GM18951 (cell line): ENCODE results near the gene RPS19BP1.

Experiments used
- POLR2A ChIP-seq: IDR thresholded peaks from 4 replicates; pipeline ENCODE4 v1.6.1; 2011; ENCODE audit warnings: mild to moderate bottlenecking; ENCODE audit not compliant: insufficient read length, insufficient read depth; ENCODE audit errors: extremely low read depth
- in situ Hi-C: fragments of 300-500 bp; cut with MboI; formaldehyde crosslinking; loops from one replicate; pipeline ENCODE4 v1.12.0; 2022; ENCODE audit warnings: low sequenced_read_pairs, mixed read lengths, inconsistent platforms; ENCODE audit not compliant: unreplicated experiment

The RPS19BP1 gene, protein sequence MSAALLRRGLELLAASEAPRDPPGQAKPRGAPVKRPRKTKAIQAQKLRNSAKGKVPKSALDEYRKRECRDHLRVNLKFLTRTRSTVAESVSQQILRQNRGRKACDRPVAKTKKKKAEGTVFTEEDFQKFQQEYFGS

GRCh38 chr22:39532215-39533073 is at the start of gene RPS19BP1:
TSS of gene RPS19BP1 (minus strand) at chr22:39532748. CDS start at chr22:39532738, 10 bp downstream.
- TF ChIP-seq POLR2A: peak; percentile 99
- in situ Hi-C loops: loop anchor here (25.0 kb wide), 1 partner anchor 805 kb away; the partner anchor contains the start of gene ADSL

GRCh38 chr22:39581303-39581702 is 48.8 kb upstream of the RPS19BP1 start:
- no peak for TF ChIP-seq POLR2A
- in situ Hi-C loops: no loop called here

DNA sequence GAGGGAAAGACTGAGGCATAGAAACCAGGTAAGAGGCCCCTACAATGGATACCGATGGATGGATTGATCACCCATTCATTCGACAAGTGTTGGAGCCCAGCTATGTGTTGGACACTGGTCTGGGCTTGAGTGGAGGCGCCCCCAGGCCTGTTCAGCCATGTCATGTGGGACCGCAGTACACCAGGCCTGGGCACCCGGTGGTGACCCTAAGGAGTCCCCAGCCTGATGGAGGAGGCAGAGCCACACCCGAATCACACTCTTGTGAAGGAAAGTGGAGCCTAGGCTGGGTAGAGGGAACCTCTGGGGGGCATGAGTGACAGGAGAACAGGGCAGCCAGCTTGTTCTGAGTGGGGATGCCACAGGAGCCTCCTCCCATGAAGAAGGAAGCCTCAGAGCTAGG is 48.2 kb upstream of the RPS19BP1 start:
- in situ Hi-C loops: no loop called here

GRCh38 chr22:39580006-39580441 is 47.5 kb upstream of the RPS19BP1 start:
- in situ Hi-C loops: no loop called here

More for the DNA sequence above, 48.2 kb upstream of the RPS19BP1 start:
- TF ChIP-seq POLR2A: no peak

DNA sequence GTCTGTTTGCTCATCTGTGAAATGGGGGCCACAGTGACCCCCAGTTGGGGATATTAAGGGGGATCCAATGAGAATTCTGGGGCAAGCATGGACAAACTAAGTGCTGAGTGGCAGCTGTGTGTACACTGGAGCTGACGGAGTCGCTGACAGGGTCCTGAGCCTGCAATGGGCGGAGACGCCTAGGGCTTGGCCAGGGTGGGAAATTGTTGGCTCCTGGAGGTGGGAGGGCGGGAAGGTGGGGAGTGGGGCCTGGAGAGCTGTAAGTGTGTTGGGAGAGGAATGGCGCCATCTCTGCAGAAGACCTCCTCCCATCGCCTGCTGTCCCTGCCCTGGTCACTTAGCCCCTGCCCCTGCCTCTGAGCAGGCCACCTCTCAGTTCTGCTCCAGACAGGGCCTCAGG is 45.4 kb upstream of the RPS19BP1 start:
- in situ Hi-C loops: no loop called here
- TF ChIP-seq POLR2A: no peak

More at GRCh38 chr22:39580006-39580441, 47.5 kb upstream of the RPS19BP1 start:
- TF ChIP-seq POLR2A: no peak

- TF ChIP-seq POLR2A: no peak
- in situ Hi-C loops: no loop called here
Observed at GRCh38 chr22:39577366-39577765, 44.8 kb upstream of the RPS19BP1 start.

GRCh38 chr22:39576027-39576426 is 43.5 kb upstream of the RPS19BP1 start:
- in situ Hi-C loops: no loop called here
- TF ChIP-seq POLR2A: no peak

DNA sequence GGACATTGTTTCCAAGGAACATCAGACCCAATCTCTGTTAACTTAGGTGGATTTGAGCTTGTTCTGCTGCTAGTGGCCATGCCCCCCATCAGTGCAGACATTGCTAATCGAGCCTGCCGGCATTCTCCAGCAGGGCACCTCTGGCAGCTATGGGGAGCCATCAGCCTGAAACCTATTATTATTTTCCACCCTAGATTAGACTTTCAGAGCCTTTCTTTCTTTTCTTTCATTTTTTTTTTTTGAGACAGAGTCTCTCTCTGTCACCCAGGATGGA is 42.9 kb upstream of the RPS19BP1 start:
- TF ChIP-seq POLR2A: no peak
- in situ Hi-C loops: no loop called here

- in situ Hi-C loops: no loop called here
- no peak for TF ChIP-seq POLR2A
Observed at GRCh38 chr22:39574779-39575551, 42.4 kb upstream of the RPS19BP1 start.

- no peak for TF ChIP-seq POLR2A
- in situ Hi-C loops: no loop called here
Observed at GRCh38 chr22:39571538-39571937, 39.0 kb upstream of the RPS19BP1 start.

- in situ Hi-C loops: no loop called here
- TF ChIP-seq POLR2A: no peak
Observed at GRCh38 chr22:39570665-39571064, 38.1 kb upstream of the RPS19BP1 start, which contains the start of gene CACNA1I. TSS of gene CACNA1I (plus strand) at chr22:39570753. CDS start at chr22:39570753, 0 bp downstream.

DNA sequence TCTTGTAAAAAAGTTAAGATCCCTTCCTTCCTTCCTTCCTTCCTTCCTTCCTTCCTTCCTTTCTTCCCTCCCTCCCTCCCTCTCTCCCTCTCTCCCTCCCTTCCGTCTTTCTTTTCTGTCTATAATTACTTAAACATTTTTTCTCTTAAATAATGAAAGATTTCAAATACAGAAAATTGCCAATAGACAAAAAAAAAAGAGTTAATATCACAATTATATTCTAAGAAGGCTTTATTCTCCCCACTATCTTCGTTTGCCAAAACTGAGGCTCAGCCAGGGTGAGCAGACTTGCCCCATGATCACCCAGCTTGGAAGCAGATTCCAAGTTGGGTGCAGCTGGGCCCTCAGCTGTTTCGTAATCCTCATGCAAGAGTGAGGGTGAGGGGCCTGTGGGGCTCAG is 37.7 kb upstream of the RPS19BP1 start:
- no peak for TF ChIP-seq POLR2A
- in situ Hi-C loops: no loop called here

DNA sequence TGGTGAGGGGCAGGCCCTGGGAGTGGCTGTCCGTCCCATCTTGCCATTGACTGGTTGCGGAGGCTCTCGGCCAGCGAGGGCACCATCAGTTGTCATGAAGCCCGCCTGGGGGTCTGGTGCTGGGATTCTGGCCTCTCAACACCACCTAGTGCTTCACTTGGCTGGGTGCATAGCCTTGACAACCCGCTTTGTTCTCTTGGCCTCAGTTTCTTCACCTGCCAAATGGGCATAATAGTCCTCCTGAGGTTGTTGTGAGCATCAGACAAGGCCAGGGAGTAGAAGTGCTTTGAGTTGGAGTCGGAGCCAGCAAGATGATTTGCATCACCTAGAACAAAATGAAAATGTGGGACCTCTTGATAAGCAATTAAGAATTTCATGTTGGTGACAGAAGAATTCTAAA is 36.5 kb upstream of the RPS19BP1 start:
- no peak for TF ChIP-seq POLR2A
- in situ Hi-C loops: no loop called here
